Vagina (tissue), 2 donors: ENCODE data around the gene TMEM163. TPM values are rescaled to one million over a fixed set of nuclear protein-coding genes. Genes with fewer than 3 reads are reported as not detected.

Experiments
- DNase-seq, 2 donors: peaks; one replicate each; pipeline ENCODE4 v3.0.0-alpha.2; 2017; ENCODE audit errors: extremely low spot score in 2 of 2
- H3K27ac ChIP-seq: fragments of 200-600 bp; sonication (generic); one replicate; pipeline ENCODE4 v1.5.1; 2019
- H3K27me3 ChIP-seq: fragments of 200-600 bp; sonication (generic); one replicate; pipeline ENCODE4 v1.5.1; 2019
- H3K36me3 ChIP-seq, 2 donors: fragments of 200-600 bp; sonication (generic); one replicate each; pipeline ENCODE4 v1.5.1; 2017 to 2019
- H3K4me1 ChIP-seq: fragments of 200-600 bp; sonication (generic); one replicate; pipeline ENCODE4 v1.5.1; 2019
- H3K4me3 ChIP-seq, 2 donors: fragments of 200-600 bp; sonication (generic); 1 replicate in 1 of 2; 2 replicates in 1 of 2; pipeline ENCODE4 v1.5.1; 2016 to 2019
- H3K9me3 ChIP-seq: fragments of 200-600 bp; sonication (generic); one replicate; pipeline ENCODE4 v1.5.1; 2019
- POLR2A ChIP-seq, 2 donors: fragments of 450-650 bp; IDR thresholded peaks; one replicate each; pipeline ENCODE4 v1.6.1; 2017; ENCODE audit warnings: antibody characterized with exemption in 2 of 2, mild to moderate bottlenecking in 2 of 2, moderate library complexity in 2 of 2
- POLR2AphosphoS5 ChIP-seq, 2 donors: sonication (generic); formaldehyde crosslinking; IDR thresholded peaks; one replicate each; pipeline ENCODE4 v1.9.0; 2017; ENCODE audit warnings: antibody characterized with exemption in 2 of 2, mild to moderate bottlenecking in 2 of 2, low read depth in 1 of 2; ENCODE audit not compliant: insufficient read depth in 1 of 2
- intact Hi-C: fragments of 100-400 bp; cut with DNase I; formaldehyde crosslinking; loops from one replicate; pipeline ENCODE4 v1.15.1; 2023
- total RNA-seq: library from RNA; depleted of rRNA; stranded (reverse); fragments of >200 nt; gene quantifications from one replicate; pipeline ENCODE4 v1.2.3, GENCODE V29; 2016
- TF ChIP-seq, protein P1 (sequence below), 3 experiments: fragments of 450-650 bp in 2 of 3; fragments of 200-600 bp in 1 of 3; sonication (generic) in 1 of 3; IDR thresholded peaks; one replicate each; pipeline ENCODE4 v1.5.1; 2017 to 2019; ENCODE audit warnings: antibody characterized with exemption in 3 of 3, mild to moderate bottlenecking in 2 of 3, moderate library complexity in 2 of 3

The TMEM163 gene
- total RNA-seq, 1 donor from 2014 or later: not detected

- Histone ChIP-seq H3K9me3 (no peaks in the 10 kb centered on the region), H3K4me1 (no peaks in the 10 kb centered on the region), H3K36me3 (no peaks in the 10 kb centered on the region), H3K27ac (no peak overlapping the region), H3K4me3 (no peak overlapping the region), H3K27me3 (no peaks in the 10 kb centered on the region)
- DNase-seq: no peak
- TF ChIP-seq, protein P1, sequence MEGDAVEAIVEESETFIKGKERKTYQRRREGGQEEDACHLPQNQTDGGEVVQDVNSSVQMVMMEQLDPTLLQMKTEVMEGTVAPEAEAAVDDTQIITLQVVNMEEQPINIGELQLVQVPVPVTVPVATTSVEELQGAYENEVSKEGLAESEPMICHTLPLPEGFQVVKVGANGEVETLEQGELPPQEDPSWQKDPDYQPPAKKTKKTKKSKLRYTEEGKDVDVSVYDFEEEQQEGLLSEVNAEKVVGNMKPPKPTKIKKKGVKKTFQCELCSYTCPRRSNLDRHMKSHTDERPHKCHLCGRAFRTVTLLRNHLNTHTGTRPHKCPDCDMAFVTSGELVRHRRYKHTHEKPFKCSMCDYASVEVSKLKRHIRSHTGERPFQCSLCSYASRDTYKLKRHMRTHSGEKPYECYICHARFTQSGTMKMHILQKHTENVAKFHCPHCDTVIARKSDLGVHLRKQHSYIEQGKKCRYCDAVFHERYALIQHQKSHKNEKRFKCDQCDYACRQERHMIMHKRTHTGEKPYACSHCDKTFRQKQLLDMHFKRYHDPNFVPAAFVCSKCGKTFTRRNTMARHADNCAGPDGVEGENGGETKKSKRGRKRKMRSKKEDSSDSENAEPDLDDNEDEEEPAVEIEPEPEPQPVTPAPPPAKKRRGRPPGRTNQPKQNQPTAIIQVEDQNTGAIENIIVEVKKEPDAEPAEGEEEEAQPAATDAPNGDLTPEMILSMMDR (IDR thresholded peaks at IDR 0.05): no peak
- TF ChIP-seq POLR2AphosphoS5 (IDR thresholded peaks at IDR 0.05; ENCODE audit: insufficient read depth in 1 of 2, low read depth in 1 of 2) (no peak), POLR2A (IDR thresholded peaks at IDR 0.05) (no peak)
- intact Hi-C loops: no loop called here
Measured at GRCh38 chr2:134648586-134648985, 70.2 kb downstream of the TMEM163 start.

DNA sequence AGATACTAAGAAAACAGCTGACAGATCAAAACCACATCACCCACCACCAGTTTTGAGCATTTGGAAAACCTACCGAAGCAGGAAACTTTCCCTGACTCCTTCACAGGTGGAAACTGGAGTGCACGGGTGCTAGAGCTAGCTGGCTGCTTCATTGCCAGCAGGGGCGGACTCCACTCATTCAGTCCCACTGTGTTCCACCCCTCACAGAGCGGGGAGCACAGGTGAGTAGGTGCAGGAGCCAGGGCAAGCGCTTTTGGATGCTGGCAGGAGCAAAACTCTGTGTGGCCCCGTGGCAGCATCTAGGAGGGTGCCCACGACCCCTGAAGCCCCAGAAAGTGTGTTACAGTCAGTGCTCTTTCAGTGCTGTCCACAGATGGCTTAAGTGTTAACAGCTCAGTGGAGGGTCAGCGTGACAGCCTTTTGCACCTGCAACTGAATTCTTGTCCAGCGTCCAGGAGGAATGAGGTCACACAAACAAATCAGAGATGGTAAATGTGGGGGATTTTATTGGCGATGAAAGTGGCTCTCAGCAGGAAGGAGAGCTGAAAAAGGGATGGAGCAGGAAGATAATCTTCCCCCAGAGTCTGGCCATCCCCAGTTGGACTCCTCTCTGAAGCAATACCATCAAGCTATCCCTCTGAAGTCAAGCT lies 71.1 kb downstream of the TMEM163 start:
- Histone ChIP-seq H3K4me1 (no peaks in the 10 kb centered on the region), H3K27ac (no peak overlapping the region), H3K27me3 (no peaks in the 10 kb centered on the region), H3K9me3 (no peaks in the 10 kb centered on the region), H3K36me3 (no peaks in the 10 kb centered on the region), H3K4me3 (no peak overlapping the region)
- DNase-seq: no peak
- intact Hi-C loops: no loop called here
- TF ChIP-seq, protein P1 (IDR thresholded peaks at IDR 0.05): no peak
- TF ChIP-seq POLR2A (IDR thresholded peaks at IDR 0.05): no peak
- no peak for TF ChIP-seq POLR2AphosphoS5 (IDR thresholded peaks at IDR 0.05; ENCODE audit: insufficient read depth in 1 of 2, low read depth in 1 of 2)

- Histone ChIP-seq H3K4me1 (no peaks in the 10 kb centered on the region), H3K27me3 (no peaks in the 10 kb centered on the region), H3K27ac (no peak overlapping the region), H3K9me3 (no peaks in the 10 kb centered on the region), H3K36me3 (no peaks in the 10 kb centered on the region), H3K4me3 (no peak overlapping the region)
- TF ChIP-seq POLR2A (IDR thresholded peaks at IDR 0.05): no peak
- TF ChIP-seq, protein P1 (IDR thresholded peaks at IDR 0.05): no peak
- no peak for TF ChIP-seq POLR2AphosphoS5 (IDR thresholded peaks at IDR 0.05; ENCODE audit: insufficient read depth in 1 of 2, low read depth in 1 of 2)
- no peak for DNase-seq
- intact Hi-C loops: no loop called here
Measured at GRCh38 chr2:134642938-134643337, 75.9 kb downstream of the TMEM163 start.

GRCh38 chr2:134640494-134640893 lies 78.3 kb downstream of the TMEM163 start:
- intact Hi-C loops: no loop called here

DNA sequence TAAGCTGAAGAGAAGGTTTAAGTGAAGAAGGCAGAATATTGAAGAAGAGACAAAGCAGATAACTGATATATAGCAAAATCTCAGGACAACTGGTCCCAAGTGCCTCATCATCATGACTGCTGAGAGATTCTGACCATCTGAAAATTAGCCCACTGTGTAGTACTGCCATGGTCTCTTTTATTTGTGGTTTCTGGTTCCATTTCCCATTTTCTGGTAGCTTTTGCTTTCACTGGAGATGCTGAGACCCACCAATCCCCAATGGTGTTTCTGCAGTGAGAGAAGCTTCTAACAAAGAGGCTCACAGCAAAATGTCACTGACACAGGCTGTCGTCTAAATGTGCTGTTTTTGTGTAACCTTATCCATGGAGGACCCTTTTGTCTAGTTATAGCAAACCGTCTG lies 79.5 kb downstream of the TMEM163 start:
- Histone ChIP-seq H3K4me3 (no peak overlapping the region), H3K9me3 (no peaks in the 10 kb centered on the region), H3K27ac (no peak overlapping the region), H3K36me3 (no peaks in the 10 kb centered on the region), H3K4me1 (no peaks in the 10 kb centered on the region), H3K27me3 (no peaks in the 10 kb centered on the region)
- TF ChIP-seq POLR2AphosphoS5 (IDR thresholded peaks at IDR 0.05; ENCODE audit: insufficient read depth in 1 of 2, low read depth in 1 of 2): no peak
- TF ChIP-seq, protein P1 (IDR thresholded peaks at IDR 0.05): no peak
- no peak for TF ChIP-seq POLR2A (IDR thresholded peaks at IDR 0.05)
- intact Hi-C loops: no loop called here
- no peak for DNase-seq

More at GRCh38 chr2:134640494-134640893, 78.3 kb downstream of the TMEM163 start:
- Histone ChIP-seq H3K36me3 (no peaks in the 10 kb centered on the region), H3K9me3 (no peaks in the 10 kb centered on the region), H3K4me3 (no peak overlapping the region), H3K27ac (no peak overlapping the region), H3K4me1 (no peaks in the 10 kb centered on the region), H3K27me3 (no peaks in the 10 kb centered on the region)
- DNase-seq: no peak
- no peak for TF ChIP-seq POLR2AphosphoS5 (IDR thresholded peaks at IDR 0.05; ENCODE audit: insufficient read depth in 1 of 2, low read depth in 1 of 2)
- TF ChIP-seq, protein P1 (IDR thresholded peaks at IDR 0.05): no peak
- no peak for TF ChIP-seq POLR2A (IDR thresholded peaks at IDR 0.05)
